ENCODE data around the gene SMIM7.
"Not testable (repeated sequence)": the region's sequence is repeated elsewhere in the genome, so short reads cannot be mapped to it uniquely, and the experiment has no call there.

The SMIM7 gene

GRCh38 chr19:16668176-16668575, 8.2 kb upstream of the SMIM7 start:
- Mint-ChIP-seq H3K9me3 (no peaks in the 10 kb centered on the region), H3K27me3 (no peaks in the 10 kb centered on the region), H3K36me3 (no peaks in the 10 kb centered on the region), H3K27ac (no peak overlapping the region), H3K4me3 (no peak overlapping the region), H3K4me1 (peaks cover 7% of the 10 kb centered on the region)
- no peak for ATAC-seq

- H3K4me1 Mint-ChIP-seq = peaks cover 52% of the 10 kb centered on the region
- peak overlapping the region; percentile 96 for H3K27ac Mint-ChIP-seq
Measured at GRCh38 chr19:16661480-16662034, 1.6 kb upstream of the SMIM7 start.

GRCh38 chr19:16660763-16661479, 977 bp upstream of the SMIM7 start, which contains the start of gene TMEM38A:
TMEM38A (plus strand) TSS chr19:16661139; CDS start chr19:16661218, 79 bp downstream.
- ATAC-seq = peak; percentile 54
- peak within 1 kb of the TSS; percentile 98 for H3K4me3 Mint-ChIP-seq
- H3K27me3 Mint-ChIP-seq = no peaks in the 10 kb centered on the region
- H3K4me1 Mint-ChIP-seq = peaks cover 58% of the 10 kb centered on the region
- H3K36me3 Mint-ChIP-seq = peaks cover 26% of the 10 kb centered on the region
- peak within 1 kb of the TSS; percentile 96 for H3K27ac Mint-ChIP-seq
- H3K9me3 Mint-ChIP-seq = no peaks in the 10 kb centered on the region

More at GRCh38 chr19:16661480-16662034, 1.6 kb upstream of the SMIM7 start:
- ATAC-seq = no peak
- H3K27me3 Mint-ChIP-seq = no peaks in the 10 kb centered on the region
- H3K36me3 Mint-ChIP-seq = peaks cover 20% of the 10 kb centered on the region
- peak overlapping the region; percentile 92 for H3K4me3 Mint-ChIP-seq
- H3K9me3 Mint-ChIP-seq = no peaks in the 10 kb centered on the region

- Mint-ChIP-seq H3K27me3 (no peaks in the 10 kb centered on the region), H3K27ac (peak overlapping the region; percentile 96), H3K4me3 (peak overlapping the region; percentile 98), H3K9me3 (no peaks in the 10 kb centered on the region), H3K4me1 (peaks cover 59% of the 10 kb centered on the region), H3K36me3 (peaks cover 27% of the 10 kb centered on the region)
- ATAC-seq = no peak
Measured at GRCh38 chr19:16659464-16659831, 496 bp downstream of the SMIM7 start.

GRCh38 chr19:16657384-16657783, 2.6 kb downstream of the SMIM7 start:
- no peak for ATAC-seq
- no peak overlapping the region for H3K27ac Mint-ChIP-seq
- peaks cover 2% of the 10 kb centered on the region for H3K9me3 Mint-ChIP-seq
- H3K27me3 Mint-ChIP-seq = no peaks in the 10 kb centered on the region
- peaks cover 57% of the 10 kb centered on the region for H3K4me1 Mint-ChIP-seq
- H3K36me3 Mint-ChIP-seq = peaks cover 44% of the 10 kb centered on the region
- no peak overlapping the region for H3K4me3 Mint-ChIP-seq

- ATAC-seq = no peak
- peaks cover 61% of the 10 kb centered on the region for H3K36me3 Mint-ChIP-seq
- H3K4me3 Mint-ChIP-seq = no peak overlapping the region
- H3K27ac Mint-ChIP-seq = no peak overlapping the region
- H3K27me3 Mint-ChIP-seq = no peaks in the 10 kb centered on the region
- H3K4me1 Mint-ChIP-seq = peaks cover 53% of the 10 kb centered on the region
- H3K9me3 Mint-ChIP-seq = peaks cover 2% of the 10 kb centered on the region
Measured at GRCh38 chr19:16655727-16656126, 4.2 kb downstream of the SMIM7 start.

- peaks cover 2% of the 10 kb centered on the region for H3K9me3 Mint-ChIP-seq
- H3K27ac Mint-ChIP-seq = no peak overlapping the region
- H3K36me3 Mint-ChIP-seq = peaks cover 71% of the 10 kb centered on the region
- no peak overlapping the region for H3K4me3 Mint-ChIP-seq
- H3K27me3 Mint-ChIP-seq = no peaks in the 10 kb centered on the region
- H3K4me1 Mint-ChIP-seq = peaks cover 54% of the 10 kb centered on the region
- no peak for ATAC-seq
Measured at GRCh38 chr19:16654627-16655026, 5.3 kb downstream of the SMIM7 start.

GRCh38 chr19:16654140-16654539, 5.8 kb downstream of the SMIM7 start:
- Mint-ChIP-seq H3K27ac (no peak overlapping the region), H3K36me3 (peaks cover 76% of the 10 kb centered on the region), H3K9me3 (peaks cover 2% of the 10 kb centered on the region), H3K4me3 (no peak overlapping the region), H3K27me3 (no peaks in the 10 kb centered on the region), H3K4me1 (peaks cover 50% of the 10 kb centered on the region)
- no peak for ATAC-seq

GRCh38 chr19:16652854-16653253, 7.1 kb downstream of the SMIM7 start:
- Mint-ChIP-seq H3K4me1 (peaks cover 37% of the 10 kb centered on the region), H3K36me3 (peaks cover 71% of the 10 kb centered on the region), H3K27me3 (no peaks in the 10 kb centered on the region), H3K9me3 (peaks cover 2% of the 10 kb centered on the region), H3K4me3 (no peak overlapping the region), H3K27ac (no peak overlapping the region)
- no peak for ATAC-seq

GRCh38 chr19:16651421-16652188, 8.3 kb downstream of the SMIM7 start:
- H3K27me3 Mint-ChIP-seq, H3K9me3 Mint-ChIP-seq, ATAC-seq, H3K4me3 Mint-ChIP-seq, H3K27ac Mint-ChIP-seq: not testable (repeated sequence)
- peaks cover 26% of the 10 kb centered on the region for H3K4me1 Mint-ChIP-seq
- peaks cover 62% of the 10 kb centered on the region for H3K36me3 Mint-ChIP-seq

GRCh38 chr19:16650821-16651220, 9.1 kb downstream of the SMIM7 start:
- Mint-ChIP-seq H3K4me3 (no peak overlapping the region), H3K36me3 (peaks cover 54% of the 10 kb centered on the region), H3K27ac (no peak overlapping the region)

GRCh38 chr19:16649734-16650133, 10.2 kb downstream of the SMIM7 start:
- H3K27me3 Mint-ChIP-seq = no peaks in the 10 kb centered on the region
- no peak overlapping the region for H3K27ac Mint-ChIP-seq
- H3K36me3 Mint-ChIP-seq = peaks cover 60% of the 10 kb centered on the region
- H3K9me3 Mint-ChIP-seq = peaks cover 2% of the 10 kb centered on the region
- peaks cover 19% of the 10 kb centered on the region for H3K4me1 Mint-ChIP-seq
- H3K4me3 Mint-ChIP-seq = no peak overlapping the region
- ATAC-seq = no peak

More at GRCh38 chr19:16650821-16651220, 9.1 kb downstream of the SMIM7 start:
- peaks cover 2% of the 10 kb centered on the region for H3K9me3 Mint-ChIP-seq
- H3K27me3 Mint-ChIP-seq = no peaks in the 10 kb centered on the region
- ATAC-seq = no peak
- H3K4me1 Mint-ChIP-seq = peaks cover 19% of the 10 kb centered on the region

- H3K27ac Mint-ChIP-seq = no peak overlapping the region
- H3K9me3 Mint-ChIP-seq = no peaks in the 10 kb centered on the region
- ATAC-seq = no peak
- H3K27me3 Mint-ChIP-seq = no peaks in the 10 kb centered on the region
- H3K4me3 Mint-ChIP-seq = no peak overlapping the region
- H3K36me3 Mint-ChIP-seq = peaks cover 46% of the 10 kb centered on the region
- H3K4me1 Mint-ChIP-seq = peaks cover 6% of the 10 kb centered on the region
Measured at GRCh38 chr19:16645140-16645539, 14.8 kb downstream of the SMIM7 start.

GRCh38 chr19:16641695-16642094, 18.2 kb downstream of the SMIM7 start:
- peaks cover 21% of the 10 kb centered on the region for H3K4me1 Mint-ChIP-seq
- H3K9me3 Mint-ChIP-seq = no peaks in the 10 kb centered on the region
- H3K27ac Mint-ChIP-seq = no peak overlapping the region
- peaks cover 48% of the 10 kb centered on the region for H3K36me3 Mint-ChIP-seq
- ATAC-seq = no peak
- no peaks in the 10 kb centered on the region for H3K27me3 Mint-ChIP-seq
- no peak overlapping the region for H3K4me3 Mint-ChIP-seq

- Mint-ChIP-seq H3K27ac (peak overlapping the region; percentile 14), H3K9me3 (no peaks in the 10 kb centered on the region), H3K27me3 (no peaks in the 10 kb centered on the region), H3K4me1 (peaks cover 23% of the 10 kb centered on the region), H3K36me3 (peaks cover 48% of the 10 kb centered on the region), H3K4me3 (no peak overlapping the region)
- ATAC-seq = no peak
Measured at GRCh38 chr19:16640951-16641350, 19.0 kb downstream of the SMIM7 start.
